D341Med (cell line): ENCODE results near the gene TRPM4.
"Not testable (repeated sequence)": the region's sequence is repeated elsewhere in the genome, so short reads cannot be mapped to it uniquely, and the experiment has no call there.

Experiments
- DNase-seq: peaks from one replicate; pipeline ENCODE4 v3.0.0; 2012; ENCODE audit warnings: low spot score

Gene TRPM4

GRCh38 chr19:49190781-49191180 lies 33.2 kb downstream of the TRPM4 start:
- no peak for DNase-seq

DNA sequence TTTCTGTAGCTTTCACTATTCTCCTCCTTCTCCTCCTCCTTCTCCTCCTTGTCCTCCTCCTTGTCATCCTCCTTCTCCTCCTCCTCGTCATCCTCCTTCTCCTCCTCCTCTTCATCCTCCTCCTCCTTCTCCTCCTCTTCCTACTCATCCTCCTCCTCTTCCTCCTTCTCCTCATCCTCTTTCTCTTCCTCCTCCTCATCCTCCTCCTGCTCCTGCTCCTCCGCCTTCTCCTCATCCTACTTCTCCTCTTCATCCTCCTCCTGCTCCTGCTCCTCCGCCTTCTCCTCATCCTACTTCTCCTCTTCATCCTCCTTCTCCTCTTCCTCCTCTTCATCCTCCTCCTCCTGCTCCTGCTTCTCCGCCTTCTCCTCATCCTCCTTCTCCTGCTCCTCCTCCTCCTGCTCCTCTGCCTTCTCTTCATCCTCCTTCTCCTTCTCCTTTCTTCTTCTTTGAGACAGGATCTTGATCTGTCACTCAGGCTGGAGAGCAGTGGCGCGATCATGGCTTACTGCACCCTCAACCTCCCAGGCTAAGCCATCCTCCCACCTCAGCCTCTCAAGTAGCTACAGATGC lies 36.3 kb downstream of the TRPM4 start:
- no peak for DNase-seq

DNA sequence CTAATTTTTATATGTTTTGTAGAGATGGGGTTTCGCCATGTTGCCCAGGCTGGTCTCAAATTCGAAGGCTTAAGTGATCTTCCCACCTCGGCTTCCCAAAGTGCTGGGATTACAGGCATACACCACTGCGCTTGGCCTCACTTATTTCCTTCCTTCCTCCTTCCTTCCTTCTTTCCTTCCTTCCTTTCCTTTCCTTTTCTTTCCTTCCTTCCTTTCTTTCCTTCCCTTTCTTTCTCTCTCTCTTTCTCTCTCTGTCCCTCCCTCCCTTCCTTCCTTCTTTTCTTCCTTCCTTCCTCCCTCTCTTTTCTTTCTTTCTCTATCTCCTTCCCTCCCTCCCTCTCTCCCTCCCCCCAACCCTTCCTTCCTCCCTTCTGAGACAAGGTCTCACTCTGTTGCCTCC lies 36.8 kb downstream of the TRPM4 start:
- DNase-seq = no peak

GRCh38 chr19:49196527-49197240 lies 39.1 kb downstream of the TRPM4 start:
- DNase-seq = no peak

DNA sequence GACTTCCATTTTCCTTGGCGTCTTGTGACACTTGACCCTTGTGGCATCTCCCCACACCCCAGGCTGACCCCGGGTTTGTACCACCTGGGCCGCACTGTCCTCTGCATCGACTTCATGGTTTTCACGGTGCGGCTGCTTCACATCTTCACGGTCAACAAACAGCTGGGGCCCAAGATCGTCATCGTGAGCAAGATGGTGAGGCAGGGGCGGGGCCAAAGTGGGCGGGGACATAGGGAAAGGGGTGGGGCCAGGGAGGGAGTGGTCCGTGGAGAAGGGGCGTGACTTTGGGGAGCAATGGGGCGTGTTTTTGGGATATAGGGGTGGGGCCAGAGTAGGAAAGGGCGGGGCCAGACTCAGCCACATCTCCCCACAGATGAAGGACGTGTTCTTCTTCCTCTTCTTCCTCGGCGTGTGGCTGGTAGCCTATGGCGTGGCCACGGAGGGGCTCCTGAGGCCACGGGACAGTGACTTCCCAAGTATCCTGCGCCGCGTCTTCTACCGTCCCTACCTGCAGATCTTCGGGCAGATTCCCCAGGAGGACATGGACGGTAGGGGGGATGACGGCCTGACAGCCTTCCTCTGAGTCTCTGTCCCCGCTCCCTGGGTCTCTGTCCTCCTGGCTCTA lies 42.8 kb downstream of the TRPM4 start:
- peak; percentile 67 for DNase-seq

DNA sequence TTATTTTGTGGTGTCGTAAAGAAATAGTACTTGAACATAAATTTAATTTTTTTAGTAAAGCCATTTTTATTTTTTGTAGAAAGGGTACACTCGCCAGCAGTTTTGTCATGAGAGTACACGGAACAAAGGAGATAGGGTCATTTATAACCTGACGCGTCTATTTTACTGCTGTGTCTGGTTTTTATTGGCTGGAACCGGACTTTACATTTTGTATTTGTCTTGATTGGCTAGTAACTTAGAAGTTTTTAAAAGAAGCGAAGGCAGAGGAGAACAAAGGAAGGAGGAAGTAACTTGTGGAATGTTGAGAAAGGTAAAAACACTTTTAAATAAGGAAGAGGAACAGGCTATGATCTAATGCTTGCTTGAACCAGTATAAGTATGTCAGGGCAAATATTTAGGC lies 43.5 kb downstream of the TRPM4 start:
- DNase-seq = no peak

DNA sequence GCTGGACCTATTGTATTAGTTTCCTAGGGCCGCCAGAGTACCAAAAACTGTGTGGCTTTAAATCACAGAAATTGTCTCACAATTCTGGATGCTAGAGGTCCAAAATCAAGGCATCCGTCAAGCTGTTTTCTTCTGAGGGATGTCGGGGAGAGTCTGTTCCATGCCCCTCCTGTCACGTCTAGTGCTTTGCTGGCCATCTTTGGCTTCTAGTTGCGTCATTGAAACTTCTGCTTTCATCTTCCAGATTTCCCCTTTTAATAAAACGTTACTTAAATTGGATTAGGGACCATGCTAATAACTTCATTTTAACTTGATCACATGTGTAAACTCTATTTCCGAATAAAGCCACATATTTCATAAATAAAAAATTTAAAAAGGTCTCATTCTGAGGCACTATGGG lies 47.5 kb downstream of the TRPM4 start:
- DNase-seq = no peak

DNA sequence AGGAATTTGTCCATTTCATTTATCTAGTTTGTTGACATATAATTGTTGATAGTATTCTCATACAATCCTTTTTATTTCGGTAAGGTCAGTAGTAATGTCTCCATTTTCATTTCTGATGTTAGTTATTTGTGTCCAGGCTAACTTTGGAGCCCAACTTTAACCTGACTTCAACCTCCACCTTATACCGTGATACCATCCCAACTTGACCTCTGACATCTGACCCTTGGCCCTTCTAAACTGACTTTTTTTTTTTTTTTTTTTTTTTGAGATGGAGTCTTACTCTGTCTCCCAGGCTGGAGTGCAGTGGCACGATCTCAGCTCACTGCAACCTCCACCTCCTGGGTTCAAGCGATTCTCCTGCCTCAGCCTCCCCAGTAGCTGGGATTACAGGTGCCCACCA lies 51.9 kb downstream of the TRPM4 start:
- DNase-seq = not testable (repeated sequence)

- no peak for DNase-seq
Observed at GRCh38 chr19:49210108-49210900, 52.7 kb downstream of the TRPM4 start.

DNA sequence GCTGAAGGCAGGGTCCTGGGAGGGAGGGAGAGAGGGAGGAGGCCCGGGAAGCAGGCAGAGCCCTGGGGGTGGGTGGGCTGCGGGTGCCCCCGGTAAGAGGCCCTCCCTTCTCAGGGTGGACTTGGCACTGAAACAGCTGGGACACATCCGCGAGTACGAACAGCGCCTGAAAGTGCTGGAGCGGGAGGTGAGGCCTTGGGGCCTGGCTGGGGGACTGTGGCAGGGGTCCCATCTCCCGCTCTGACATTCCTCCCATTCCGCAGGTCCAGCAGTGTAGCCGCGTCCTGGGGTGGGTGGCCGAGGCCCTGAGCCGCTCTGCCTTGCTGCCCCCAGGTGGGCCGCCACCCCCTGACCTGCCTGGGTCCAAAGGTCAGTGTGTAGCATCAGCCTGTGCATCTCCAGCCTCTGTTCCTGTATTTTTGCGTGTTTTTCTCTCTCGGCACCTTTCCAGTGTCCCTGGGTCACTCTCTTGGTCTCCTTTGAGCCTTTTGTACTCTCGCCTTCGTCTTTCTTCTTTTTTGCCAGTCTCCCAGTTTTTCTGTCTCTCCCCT lies 53.4 kb downstream of the TRPM4 start:
- DNase-seq = no peak

GRCh38 chr19:49212016-49212701 lies 54.6 kb downstream of the TRPM4 start:
- no peak for DNase-seq

- no peak for DNase-seq
Observed at GRCh38 chr19:49213791-49214190, 56.2 kb downstream of the TRPM4 start.

DNA sequence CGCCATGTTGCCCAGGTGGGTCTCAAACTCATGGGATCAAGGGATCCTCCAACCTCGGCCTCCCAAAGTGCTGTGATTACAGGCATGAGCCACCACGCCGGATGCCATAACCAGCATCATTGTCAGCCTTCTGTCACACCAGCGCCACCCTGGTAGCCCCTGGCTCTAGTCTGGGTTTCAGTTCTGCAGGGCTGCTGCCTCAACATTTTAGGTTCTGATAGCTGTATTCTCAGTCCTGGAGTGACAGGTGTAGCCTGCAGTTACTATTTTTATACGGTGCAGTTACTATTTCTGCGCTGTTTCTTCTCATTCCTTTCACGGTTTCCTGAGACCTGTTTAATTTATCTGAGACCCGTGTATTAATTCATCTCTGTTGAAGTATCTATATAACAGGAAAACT lies 57.1 kb downstream of the TRPM4 start:
- no peak for DNase-seq

GRCh38 chr19:49216071-49216470 lies 58.5 kb downstream of the TRPM4 start:
- no peak for DNase-seq

- no peak for DNase-seq
Observed at GRCh38 chr19:49217382-49217781, 59.8 kb downstream of the TRPM4 start.

DNA sequence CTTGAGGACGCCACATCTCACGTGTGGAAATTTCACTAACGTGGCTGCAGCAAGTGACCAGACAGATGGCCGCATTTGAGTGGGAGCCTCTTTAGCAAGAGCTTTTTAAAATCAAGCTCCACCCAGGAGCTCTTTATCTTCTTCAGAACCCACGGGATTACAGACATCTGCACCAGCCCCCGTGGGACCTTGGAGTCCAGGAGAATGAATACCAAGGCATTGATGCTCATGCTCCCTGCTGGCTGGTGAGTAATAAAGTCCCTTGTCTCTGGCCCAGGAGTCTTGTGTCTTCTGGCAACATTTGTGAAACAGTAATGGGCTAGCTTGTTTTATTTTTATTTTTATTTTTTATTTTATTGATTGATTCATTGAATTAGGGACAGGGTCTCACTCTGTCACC lies 64.4 kb downstream of the TRPM4 start:
- no peak for DNase-seq

GRCh38 chr19:49222528-49222927 lies 64.9 kb downstream of the TRPM4 start:
- no peak for DNase-seq

- DNase-seq = no peak
Observed at GRCh38 chr19:49223472-49223871, 65.9 kb downstream of the TRPM4 start.

DNA sequence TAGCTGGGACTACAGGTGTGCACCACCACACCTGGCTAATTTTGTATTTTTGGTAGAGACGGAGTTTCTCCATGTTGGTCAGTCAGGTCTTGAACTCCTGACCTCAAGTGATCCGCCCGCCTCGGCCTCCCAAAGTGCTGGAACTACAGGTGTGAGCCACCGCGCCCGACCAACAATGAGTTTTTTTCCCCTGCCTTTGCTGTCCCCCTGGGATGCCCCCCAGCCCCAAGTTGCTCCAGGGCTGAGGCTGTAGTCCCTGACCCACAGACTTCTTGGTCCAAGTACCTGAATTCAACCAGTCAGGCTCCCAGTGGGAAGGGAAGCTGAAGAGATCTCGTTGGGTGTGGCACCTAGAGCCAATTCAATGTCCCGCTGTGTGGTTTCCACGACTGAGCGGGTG lies 66.8 kb downstream of the TRPM4 start:
- DNase-seq = not testable (repeated sequence)

GRCh38 chr19:49224879-49225278 lies 67.3 kb downstream of the TRPM4 start:
- DNase-seq = peak; percentile 83

GRCh38 chr19:49229416-49229815 lies 71.8 kb downstream of the TRPM4 start:
- no peak for DNase-seq

DNA sequence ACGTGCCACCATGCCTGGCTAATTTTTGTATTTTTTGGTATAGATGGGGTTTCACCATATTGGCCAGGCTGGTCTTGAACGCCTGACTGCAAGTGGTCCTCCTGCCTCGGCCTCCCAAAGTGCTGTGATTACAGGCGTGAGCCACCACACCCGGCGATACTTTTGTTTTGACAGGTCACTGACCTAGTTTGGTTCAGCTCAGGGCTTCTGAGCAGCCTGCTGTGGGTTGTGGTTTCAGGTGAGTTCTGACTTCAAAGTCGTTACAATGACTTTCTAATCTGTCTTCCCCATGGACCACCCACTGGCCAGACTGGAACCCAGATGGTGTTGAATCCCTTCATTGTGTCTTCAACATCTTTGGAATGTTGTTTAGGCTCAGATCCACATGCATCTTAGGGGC lies 73.8 kb downstream of the TRPM4 start:
- DNase-seq = no peak
